AG09309 (cell line): ENCODE data around the gene CACNG4.

Source experiments
- DNase-seq: peaks from one replicate; pipeline ENCODE4 v3.0.0-alpha.2; 2010; ENCODE audit warnings: low read depth
- H3K4me3 ChIP-seq: 2 replicates; pipeline ENCODE4 v1.5.1; 2011; ENCODE audit warnings: mild to moderate bottlenecking, low read depth, low read length, moderate library complexity; ENCODE audit not compliant: control insufficient read depth
- CTCF ChIP-seq: IDR thresholded peaks from 2 replicates; pipeline ENCODE4 v1.5.1; 2011; ENCODE audit warnings: mild to moderate bottlenecking, low read depth, low read length, inconsistent platforms; ENCODE audit not compliant: insufficient read depth, control insufficient read depth; ENCODE audit errors: missing control alignments

CACNG4 gene

GRCh38 chr17:66966298-66966697, 1.8 kb downstream of the CACNG4 start:
- DNase-seq: no peak
- no peak overlapping the region for H3K4me3 ChIP-seq

GRCh38 chr17:66966704-66967418, 2.4 kb downstream of the CACNG4 start:
- no peak overlapping the region for H3K4me3 ChIP-seq
- TF ChIP-seq CTCF: no peak
- DNase-seq: no peak

More at GRCh38 chr17:66966298-66966697, 1.8 kb downstream of the CACNG4 start:
- no peak for TF ChIP-seq CTCF

- H3K4me3 ChIP-seq: no peak overlapping the region
- DNase-seq: no peak
- TF ChIP-seq CTCF: no peak
Measured at GRCh38 chr17:66967837-66968543, 3.5 kb downstream of the CACNG4 start.

GRCh38 chr17:66968916-66969315, 4.4 kb downstream of the CACNG4 start:
- no peak for TF ChIP-seq CTCF
- DNase-seq: no peak
- H3K4me3 ChIP-seq: no peak overlapping the region

- DNase-seq: no peak
- no peak overlapping the region for H3K4me3 ChIP-seq
- TF ChIP-seq CTCF: no peak
Measured at GRCh38 chr17:66970140-66970539, 5.6 kb downstream of the CACNG4 start.

- no peak for TF ChIP-seq CTCF
- DNase-seq: no peak
Measured at GRCh38 chr17:66970797-66971196, 6.3 kb downstream of the CACNG4 start.

More at GRCh38 chr17:66970797-66971196, 6.3 kb downstream of the CACNG4 start:
- H3K4me3 ChIP-seq: no peak overlapping the region
